ENCODE measurements around the gene RAP1A.

The RAP1A gene

DNA sequence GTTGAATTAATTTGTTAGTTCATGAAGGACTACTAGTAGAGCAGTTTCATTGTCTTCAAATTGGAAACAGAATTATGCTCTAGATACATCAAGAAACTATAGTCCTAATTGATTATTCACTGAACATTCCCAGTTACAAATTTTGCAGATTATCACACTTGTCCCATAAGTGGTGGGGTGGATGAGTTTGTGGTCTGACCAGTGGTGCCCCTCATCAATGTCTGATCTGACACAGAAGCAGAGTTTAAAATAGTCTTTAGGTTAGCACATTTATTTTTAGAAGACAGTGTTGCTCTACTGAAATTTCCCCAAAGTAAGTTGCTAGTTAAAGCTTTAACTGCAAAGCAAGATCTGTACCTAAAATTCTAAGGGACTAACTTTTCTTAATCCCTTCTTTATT, 76.7 kb downstream of the RAP1A start:
- H3K4me3 ChIP-seq (ENCODE audit: low read depth, low read length), result no peak overlapping the region
- TF ChIP-seq CTCF (IDR thresholded peaks at IDR 0.05; ENCODE audit: insufficient read depth, low read depth, low read length, missing control alignments), result no peak
- DNase-seq (ENCODE audit: low read depth), result no peak

- H3K4me3 ChIP-seq (ENCODE audit: low read depth, low read length), result no peak overlapping the region
- no peak for TF ChIP-seq CTCF (IDR thresholded peaks at IDR 0.05; ENCODE audit: insufficient read depth, low read depth, low read length, missing control alignments)
- no peak for DNase-seq (ENCODE audit: low read depth)
Measured at GRCh38 chr1:111699268-111699667, 79.7 kb downstream of the RAP1A start.

DNA sequence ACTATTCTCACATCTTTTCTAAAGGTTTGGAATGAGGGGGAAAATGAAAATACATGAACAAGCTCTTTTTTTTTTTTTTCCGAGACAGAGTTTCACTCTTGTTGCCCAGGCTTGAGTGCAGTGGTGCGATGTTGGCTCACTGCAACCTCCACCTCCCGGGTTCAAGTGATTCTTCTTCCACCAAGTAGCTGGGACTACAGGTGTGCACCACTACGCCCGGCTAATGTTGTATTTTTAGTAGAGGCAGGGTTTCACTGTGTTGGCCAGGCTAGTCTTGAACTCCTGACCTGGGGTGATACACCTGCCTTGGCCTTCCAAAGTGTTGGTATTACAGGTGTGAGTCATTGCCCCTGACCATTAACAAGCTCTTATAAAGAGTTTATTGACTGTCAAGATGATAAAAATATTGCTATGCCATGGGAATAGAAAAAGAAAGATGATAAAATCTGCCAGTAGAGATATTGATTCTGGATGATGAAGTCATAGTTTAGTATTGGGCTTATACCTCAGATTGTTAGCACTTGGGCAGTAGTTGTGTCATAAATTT, 83.0 kb downstream of the RAP1A start:
- no peak for DNase-seq (ENCODE audit: low read depth)
- no peak for TF ChIP-seq CTCF (IDR thresholded peaks at IDR 0.05; ENCODE audit: insufficient read depth, low read depth, low read length, missing control alignments)
- H3K4me3 ChIP-seq (ENCODE audit: low read depth, low read length), result no peak overlapping the region

GRCh38 chr1:111704240-111704639, 84.7 kb downstream of the RAP1A start:
- no peak overlapping the region for H3K4me3 ChIP-seq (ENCODE audit: low read depth, low read length)
- no peak for DNase-seq (ENCODE audit: low read depth)
- TF ChIP-seq CTCF (IDR thresholded peaks at IDR 0.05; ENCODE audit: insufficient read depth, low read depth, low read length, missing control alignments), result no peak

DNA sequence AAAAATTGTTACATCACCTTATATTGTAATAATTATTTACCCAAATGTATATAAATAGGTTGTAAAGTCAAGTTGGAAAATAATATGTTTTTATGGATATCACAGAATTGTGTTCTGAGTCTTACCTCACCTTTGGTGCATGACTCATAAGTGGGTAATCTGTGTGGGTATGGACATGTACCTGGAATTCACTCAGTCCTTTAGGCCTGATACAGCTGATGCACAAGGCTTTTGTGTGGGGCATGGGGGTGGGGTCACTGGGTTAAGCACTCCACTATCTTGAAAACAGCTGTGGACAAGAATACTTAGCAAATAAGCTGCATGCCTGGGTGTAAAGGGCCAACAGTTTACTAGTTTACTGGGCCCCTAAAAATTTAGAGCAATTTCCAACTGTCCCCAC, 85.2 kb downstream of the RAP1A start:
- no peak for TF ChIP-seq CTCF (IDR thresholded peaks at IDR 0.05; ENCODE audit: insufficient read depth, low read depth, low read length, missing control alignments)
- DNase-seq (ENCODE audit: low read depth), result no peak
- H3K4me3 ChIP-seq (ENCODE audit: low read depth, low read length), result no peak overlapping the region

- H3K4me3 ChIP-seq (ENCODE audit: low read depth, low read length), result no peak overlapping the region
- TF ChIP-seq CTCF (IDR thresholded peaks at IDR 0.05; ENCODE audit: insufficient read depth, low read depth, low read length, missing control alignments), result no peak
- no peak for DNase-seq (ENCODE audit: low read depth)
Measured at GRCh38 chr1:111705841-111706240, 86.3 kb downstream of the RAP1A start.

GRCh38 chr1:111706921-111707320, 87.3 kb downstream of the RAP1A start:
- TF ChIP-seq CTCF (IDR thresholded peaks at IDR 0.05; ENCODE audit: insufficient read depth, low read depth, low read length, missing control alignments), result no peak
- H3K4me3 ChIP-seq (ENCODE audit: low read depth, low read length), result no peak overlapping the region
- no peak for DNase-seq (ENCODE audit: low read depth)
